OCI-LY1 (cell line): ENCODE measurements around the gene KDM2A.

ENCODE experiments used
- EZH2 ChIP-seq: fragments of 200-600 bp; sonication (generic), shearing (Covaris generic); IDR thresholded peaks from 2 replicates; pipeline ENCODE4 v1.8.0; 2017; ENCODE audit warnings: borderline replicate concordance, mixed run types, mild to moderate bottlenecking, antibody characterized with exemption, low read length, moderate library complexity, mixed read lengths
- TF ChIP-seq, protein P1 (sequence below): fragments of 200-600 bp; sonication (generic), shearing (Covaris generic); IDR thresholded peaks from 2 replicates; pipeline ENCODE4 v1.5.1; 2017; ENCODE audit warnings: mild to moderate bottlenecking, antibody characterized with exemption, low read length, moderate library complexity, mixed read lengths

DNA sequence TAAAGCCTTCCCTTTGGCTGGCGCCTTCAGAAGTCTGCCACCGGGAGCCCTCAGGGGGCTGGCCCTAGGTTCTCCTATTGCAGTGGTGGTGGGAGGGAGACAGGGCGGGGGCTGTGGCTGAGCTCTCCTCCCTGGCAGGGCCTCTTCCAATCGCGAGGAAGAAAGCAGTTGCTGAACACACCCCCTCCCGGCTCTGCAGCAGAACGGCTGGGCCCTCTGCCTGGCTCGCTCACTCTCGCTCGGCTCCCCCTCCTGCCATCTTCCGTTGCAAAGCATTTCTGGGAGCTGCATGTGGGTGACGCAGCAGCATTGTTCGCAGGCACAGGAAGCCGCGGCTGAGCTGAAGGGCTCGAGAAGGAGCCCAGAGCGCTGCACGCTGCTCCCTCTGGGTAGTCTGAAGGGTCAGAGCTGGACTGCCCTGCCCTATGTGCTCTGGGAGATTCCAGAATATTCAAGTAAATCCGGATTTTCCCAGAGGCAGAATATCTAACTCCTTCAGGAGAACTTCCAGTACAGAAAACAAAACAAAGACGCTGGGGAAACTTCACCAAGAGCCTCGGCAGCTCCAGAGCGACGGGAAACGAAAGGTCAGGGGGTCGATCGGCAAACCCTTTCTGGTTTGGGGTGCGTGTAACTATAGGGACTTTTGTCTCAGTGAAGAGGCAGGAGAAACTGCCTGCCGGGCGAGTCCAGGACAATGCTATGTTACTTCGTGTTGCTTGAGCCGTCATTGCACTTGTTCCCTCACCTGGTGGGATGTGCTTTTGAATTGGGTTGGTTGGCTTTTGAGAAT is 120.9 kb downstream of the KDM2A start:
- TF ChIP-seq, protein P1, sequence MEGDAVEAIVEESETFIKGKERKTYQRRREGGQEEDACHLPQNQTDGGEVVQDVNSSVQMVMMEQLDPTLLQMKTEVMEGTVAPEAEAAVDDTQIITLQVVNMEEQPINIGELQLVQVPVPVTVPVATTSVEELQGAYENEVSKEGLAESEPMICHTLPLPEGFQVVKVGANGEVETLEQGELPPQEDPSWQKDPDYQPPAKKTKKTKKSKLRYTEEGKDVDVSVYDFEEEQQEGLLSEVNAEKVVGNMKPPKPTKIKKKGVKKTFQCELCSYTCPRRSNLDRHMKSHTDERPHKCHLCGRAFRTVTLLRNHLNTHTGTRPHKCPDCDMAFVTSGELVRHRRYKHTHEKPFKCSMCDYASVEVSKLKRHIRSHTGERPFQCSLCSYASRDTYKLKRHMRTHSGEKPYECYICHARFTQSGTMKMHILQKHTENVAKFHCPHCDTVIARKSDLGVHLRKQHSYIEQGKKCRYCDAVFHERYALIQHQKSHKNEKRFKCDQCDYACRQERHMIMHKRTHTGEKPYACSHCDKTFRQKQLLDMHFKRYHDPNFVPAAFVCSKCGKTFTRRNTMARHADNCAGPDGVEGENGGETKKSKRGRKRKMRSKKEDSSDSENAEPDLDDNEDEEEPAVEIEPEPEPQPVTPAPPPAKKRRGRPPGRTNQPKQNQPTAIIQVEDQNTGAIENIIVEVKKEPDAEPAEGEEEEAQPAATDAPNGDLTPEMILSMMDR = no peak
- no peak for TF ChIP-seq EZH2
